HEK293 (cell line): Measurements from ENCODE around the gene RBBP7.

Experiments used
- CTCF ChIA-PET: fragments of 350-600 bp; formaldehyde crosslinking; extraction: SDS; loops from one replicate; lab custom pipeline; 2021; ENCODE audit warnings: antibody characterized with exemption; lab: Yijun Ruan, JAX
- POLR2A ChIA-PET: fragments of 300-600 bp; formaldehyde crosslinking; extraction: SDS; loops from one replicate; lab custom pipeline; 2020; ENCODE audit warnings: antibody characterized with exemption, inconsistent platforms; lab: Yijun Ruan, JAX
- H3K27ac ChIP-seq: fragments of 200-500 bp; sonication (Bioruptor generic); 2 replicates; pipeline ENCODE4 v1.5.1; 2014; ENCODE audit warnings: low read depth, low read length, control low read depth, inconsistent platforms; ENCODE audit errors: extremely low read depth
- H3K36me3 ChIP-seq, 2 experiments: fragments of 200-500 bp in 1 of 2; sonication (Bioruptor generic) in 1 of 2; 1 replicate in 1 of 2; 2 replicates in 1 of 2; pipeline ENCODE4 v1.5.1; 2014 to 2017; ENCODE audit warnings: inconsistent platforms in 2 of 2, low read length in 2 of 2; ENCODE audit not compliant: control insufficient read depth in 2 of 2, insufficient read depth in 1 of 2
- H3K4me1 ChIP-seq: fragments of 200-500 bp; sonication (Bioruptor generic); 2 replicates; pipeline ENCODE4 v1.5.1; 2014; ENCODE audit warnings: mild to moderate bottlenecking, low read length, inconsistent platforms; ENCODE audit not compliant: control insufficient read depth, insufficient read depth
- H3K4me3 ChIP-seq: 2 replicates; pipeline ENCODE4 v1.5.1; 2011; ENCODE audit warnings: low read depth, mild to moderate bottlenecking, control low read depth, low read length, moderate library complexity
- H3K9me3 ChIP-seq: fragments of 200-500 bp; sonication (Bioruptor generic); 2 replicates; pipeline ENCODE4 v1.5.1; 2014; ENCODE audit warnings: low read depth, low read length, inconsistent platforms; ENCODE audit not compliant: control insufficient read depth, insufficient read depth
- GLIS1 ChIP-seq: fragments of 450-650 bp; formaldehyde crosslinking; IDR thresholded peaks from 2 replicates; pipeline ENCODE4 v1.5.1; 2016; ENCODE audit warnings: missing biosample characterization, missing genetic modification characterization
- INSM2 ChIP-seq: fragments of 450-650 bp; formaldehyde crosslinking; IDR thresholded peaks from 2 replicates; pipeline ENCODE4 v1.5.1; 2016; ENCODE audit warnings: missing biosample characterization, missing genetic modification characterization
- KLF8 ChIP-seq: fragments of 450-650 bp; formaldehyde crosslinking; IDR thresholded peaks from 2 replicates; pipeline ENCODE4 v1.5.1; 2016; ENCODE audit warnings: missing biosample characterization, missing genetic modification characterization
- PBX3 ChIP-seq: sonication (generic); formaldehyde crosslinking; IDR thresholded peaks from 2 replicates; pipeline ENCODE4 v1.8.1; 2022; ENCODE audit warnings: mild to moderate bottlenecking, moderate library complexity, missing genetic modification reagents
- PRDM1 ChIP-seq: fragments of 450-650 bp; formaldehyde crosslinking; IDR thresholded peaks from 2 replicates; pipeline ENCODE4; 2016; ENCODE audit warnings: missing biosample characterization, missing genetic modification characterization
- PRDM4 ChIP-seq: fragments of 450-650 bp; formaldehyde crosslinking; IDR thresholded peaks from 2 replicates; pipeline ENCODE4 v1.5.1; 2017; ENCODE audit warnings: missing biosample characterization, missing genetic modification characterization
- SCRT2 ChIP-seq: fragments of 450-650 bp; formaldehyde crosslinking; IDR thresholded peaks from 2 replicates; pipeline ENCODE4 v1.5.1; 2016; ENCODE audit warnings: missing biosample characterization, missing genetic modification characterization
- ZNF146 ChIP-seq: fragments of 450-650 bp; formaldehyde crosslinking; IDR thresholded peaks from 2 replicates; pipeline ENCODE4 v1.5.1; 2016; ENCODE audit warnings: missing biosample characterization, missing genetic modification characterization
- ZNF175 ChIP-seq: fragments of 450-650 bp; formaldehyde crosslinking; IDR thresholded peaks from 2 replicates; pipeline ENCODE4 v1.5.1; 2016; ENCODE audit warnings: missing biosample characterization, missing genetic modification characterization
- ZNF24 ChIP-seq: fragments of 450-650 bp; formaldehyde crosslinking; IDR thresholded peaks from 2 replicates; pipeline ENCODE4 v1.5.1; 2016; ENCODE audit warnings: missing biosample characterization, missing genetic modification characterization
- ZNF548 ChIP-seq: fragments of 450-650 bp; formaldehyde crosslinking; IDR thresholded peaks from 2 replicates; pipeline ENCODE4 v1.5.1; 2016; ENCODE audit warnings: missing biosample characterization, missing genetic modification characterization
- ZNF624 ChIP-seq: fragments of 450-650 bp; formaldehyde crosslinking; IDR thresholded peaks from 2 replicates; pipeline ENCODE4 v1.5.1; 2017; ENCODE audit warnings: missing biosample characterization, missing genetic modification characterization
- ZNF654 ChIP-seq: fragments of 450-650 bp; formaldehyde crosslinking; IDR thresholded peaks from 2 replicates; pipeline ENCODE4 v1.5.1; 2016; ENCODE audit warnings: low read depth, missing biosample characterization, missing genetic modification characterization
- ZNF660 ChIP-seq: fragments of 450-650 bp; IDR thresholded peaks from 2 replicates; pipeline ENCODE4 v1.5.1; 2018; ENCODE audit warnings: missing biosample characterization, mild to moderate bottlenecking, missing genetic modification characterization
- ZNF701 ChIP-seq: fragments of 450-650 bp; formaldehyde crosslinking; IDR thresholded peaks from 2 replicates; pipeline ENCODE4 v1.5.1; 2016; ENCODE audit warnings: missing biosample characterization, missing genetic modification characterization
- ZNF776 ChIP-seq: fragments of 450-650 bp; formaldehyde crosslinking; IDR thresholded peaks from 2 replicates; pipeline ENCODE4 v1.5.0; 2017; ENCODE audit warnings: missing biosample characterization, missing genetic modification characterization, borderline replicate concordance
- TF ChIP-seq, protein P1 (sequence below): fragments of 450-650 bp; formaldehyde crosslinking; IDR thresholded peaks from 2 replicates; pipeline ENCODE4 v1.5.1; 2016; ENCODE audit warnings: missing biosample characterization, missing genetic modification characterization
- TF ChIP-seq, protein P2 (sequence below): fragments of 450-650 bp; formaldehyde crosslinking; IDR thresholded peaks from 2 replicates; pipeline ENCODE4 v1.5.1; 2016; ENCODE audit warnings: missing biosample characterization, missing genetic modification characterization

RBBP7 gene

GRCh38 chrX:16827225-16827624 lies 42.9 kb downstream of the RBBP7 start (continued):
- TF ChIP-seq, protein P1, sequence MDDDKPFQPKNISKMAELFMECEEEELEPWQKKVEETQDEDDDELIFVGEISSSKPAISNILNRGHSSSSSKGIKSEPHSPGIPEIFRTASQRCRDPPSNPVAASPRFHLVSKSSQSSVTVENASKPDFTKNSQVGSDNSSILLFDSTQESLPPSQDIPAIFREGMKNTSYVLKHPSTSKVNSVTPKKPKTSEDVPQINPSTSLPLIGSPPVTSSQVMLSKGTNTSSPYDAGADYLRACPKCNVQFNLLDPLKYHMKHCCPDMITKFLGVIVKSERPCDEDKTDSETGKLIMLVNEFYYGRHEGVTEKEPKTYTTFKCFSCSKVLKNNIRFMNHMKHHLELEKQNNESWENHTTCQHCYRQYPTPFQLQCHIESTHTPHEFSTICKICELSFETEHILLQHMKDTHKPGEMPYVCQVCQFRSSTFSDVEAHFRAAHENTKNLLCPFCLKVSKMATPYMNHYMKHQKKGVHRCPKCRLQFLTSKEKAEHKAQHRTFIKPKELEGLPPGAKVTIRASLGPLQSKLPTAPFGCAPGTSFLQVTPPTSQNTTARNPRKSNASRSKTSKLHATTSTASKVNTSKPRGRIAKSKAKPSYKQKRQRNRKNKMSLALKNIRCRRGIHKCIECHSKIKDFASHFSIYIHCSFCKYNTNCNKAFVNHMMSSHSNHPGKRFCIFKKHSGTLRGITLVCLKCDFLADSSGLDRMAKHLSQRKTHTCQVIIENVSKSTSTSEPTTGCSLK (tag by site-specific recombination): no peak
- TF ChIP-seq GLIS1: no peak
- TF ChIP-seq, all 188 proteins: peak for 2

DNA sequence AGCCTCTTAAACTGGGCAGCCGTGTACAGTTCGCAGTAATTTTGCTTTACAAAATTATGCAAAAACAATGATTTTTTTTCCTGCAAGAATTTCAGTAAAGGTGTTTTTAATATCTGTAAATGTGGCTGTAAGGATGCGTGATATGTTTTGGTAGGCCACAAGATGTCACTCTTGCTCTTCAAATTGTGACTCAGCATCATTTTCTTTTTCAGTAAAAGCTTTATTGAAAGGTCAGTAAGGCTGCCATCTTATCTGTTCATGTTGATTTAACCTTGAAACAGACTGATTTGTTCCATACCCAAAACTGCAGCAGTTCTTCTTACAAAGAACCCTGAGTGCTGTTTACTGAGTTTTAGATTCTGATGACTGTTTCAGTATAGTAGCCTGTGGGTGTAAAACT lies 44.0 kb downstream of the RBBP7 start:
- Histone ChIP-seq H3K27ac (no peak overlapping the region), H3K4me1 (peaks cover 13% of the 10 kb centered on the region), H3K9me3 (no peaks in the 10 kb centered on the region), H3K36me3 (peaks cover 40 to 54% of the 10 kb centered on the region in 2 experiments), H3K4me3 (no peak overlapping the region)
- POLR2A ChIA-PET: interaction anchor here (0.6 to 1.1 kb wide), 2 partner anchors 254 to 294 kb away, joined by 3 to 5 read pairs; no protein-coding TSS in a partner anchor
- TF ChIP-seq ZNF24 (no peak), ZNF548 (tag by site-specific recombination) (no peak), ZNF175 (no peak), KLF8 (no peak), ZNF660 (0 out of 2 replicates have a peak, but pooled peaks have one; percentile 24), ZNF654 (peak; percentile 69), PRDM1 (tag by site-specific recombination) (0 out of 2 replicates have a peak, but pooled peaks have one; percentile 33), ZNF776 (tag by site-specific recombination) (no peak)
- TF ChIP-seq, protein P2, sequence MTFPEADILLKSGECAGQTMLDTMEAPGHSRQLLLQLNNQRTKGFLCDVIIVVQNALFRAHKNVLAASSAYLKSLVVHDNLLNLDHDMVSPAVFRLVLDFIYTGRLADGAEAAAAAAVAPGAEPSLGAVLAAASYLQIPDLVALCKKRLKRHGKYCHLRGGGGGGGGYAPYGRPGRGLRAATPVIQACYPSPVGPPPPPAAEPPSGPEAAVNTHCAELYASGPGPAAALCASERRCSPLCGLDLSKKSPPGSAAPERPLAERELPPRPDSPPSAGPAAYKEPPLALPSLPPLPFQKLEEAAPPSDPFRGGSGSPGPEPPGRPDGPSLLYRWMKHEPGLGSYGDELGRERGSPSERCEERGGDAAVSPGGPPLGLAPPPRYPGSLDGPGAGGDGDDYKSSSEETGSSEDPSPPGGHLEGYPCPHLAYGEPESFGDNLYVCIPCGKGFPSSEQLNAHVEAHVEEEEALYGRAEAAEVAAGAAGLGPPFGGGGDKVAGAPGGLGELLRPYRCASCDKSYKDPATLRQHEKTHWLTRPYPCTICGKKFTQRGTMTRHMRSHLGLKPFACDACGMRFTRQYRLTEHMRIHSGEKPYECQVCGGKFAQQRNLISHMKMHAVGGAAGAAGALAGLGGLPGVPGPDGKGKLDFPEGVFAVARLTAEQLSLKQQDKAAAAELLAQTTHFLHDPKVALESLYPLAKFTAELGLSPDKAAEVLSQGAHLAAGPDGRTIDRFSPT (tag by site-specific recombination): no peak
- CTCF ChIA-PET: interaction anchor here (0.6 to 4.6 kb wide), 36 partner anchors 9 to 1452 kb away, joined by 3 to 32 read pairs (median 4); no protein-coding TSS in a partner anchor

GRCh38 chrX:16825264-16826035 lies 44.7 kb downstream of the RBBP7 start:
- no peak for TF ChIP-seq INSM2 (tag by site-specific recombination)
- TF ChIP-seq PRDM4 (tag by site-specific recombination): 0 out of 2 replicates have a peak, but pooled peaks have one; percentile 16
- 0 out of 2 replicates have a peak, but pooled peaks have one; percentile 25 for TF ChIP-seq SCRT2 (tag by site-specific recombination)
- no peak for TF ChIP-seq ZNF701 (tag by site-specific recombination)
- no peak for TF ChIP-seq ZNF624 (tag by site-specific recombination)
- no peak for TF ChIP-seq PBX3 (CRISPR knock-in tag)
- peak; percentile 19; the same call in 1 of the 2 replicates for TF ChIP-seq ZNF146
- H3K9me3 ChIP-seq: no peaks in the 10 kb centered on the region
- no peak overlapping the region for H3K4me3 ChIP-seq
- ChIA-PET POLR2A (interaction anchor here (1.1 kb wide), 1 partner anchor 255 kb away, joined by 3 read pairs; no protein-coding TSS in a partner anchor), CTCF (interaction anchor here (0.6 to 4.6 kb wide), 30 partner anchors 10 to 890 kb away, joined by 3 to 32 read pairs (median 4); no protein-coding TSS in a partner anchor)
- H3K36me3 ChIP-seq: peaks cover 40 to 56% of the 10 kb centered on the region in 2 experiments
- peaks cover 13% of the 10 kb centered on the region for H3K4me1 ChIP-seq
- H3K27ac ChIP-seq: no peak overlapping the region
